KOPT-K1 (cell line): ENCODE data around the gene ENTPD6.

Experiments
- H3K27ac ChIP-seq: fragments of 200-600 bp; sonication (generic); 2 replicates; pipeline ENCODE4 v1.5.1; 2016; ENCODE audit warnings: antibody characterized with exemption, mild to moderate bottlenecking, low read depth, low read length; ENCODE audit not compliant: poor library complexity, severe bottlenecking
- H3K36me3 ChIP-seq: fragments of 200-600 bp; sonication (generic); 2 replicates; pipeline ENCODE4 v1.5.1; 2017; ENCODE audit warnings: antibody characterized with exemption, mild to moderate bottlenecking, low read length, moderate library complexity; ENCODE audit not compliant: insufficient read depth
- H3K9me3 ChIP-seq: fragments of 200-600 bp; sonication (generic); 2 replicates; pipeline ENCODE4 v1.5.1; 2017; ENCODE audit warnings: antibody characterized with exemption, low read length, mild to moderate bottlenecking; ENCODE audit not compliant: insufficient read depth, poor library complexity, severe bottlenecking

The ENTPD6 gene

DNA sequence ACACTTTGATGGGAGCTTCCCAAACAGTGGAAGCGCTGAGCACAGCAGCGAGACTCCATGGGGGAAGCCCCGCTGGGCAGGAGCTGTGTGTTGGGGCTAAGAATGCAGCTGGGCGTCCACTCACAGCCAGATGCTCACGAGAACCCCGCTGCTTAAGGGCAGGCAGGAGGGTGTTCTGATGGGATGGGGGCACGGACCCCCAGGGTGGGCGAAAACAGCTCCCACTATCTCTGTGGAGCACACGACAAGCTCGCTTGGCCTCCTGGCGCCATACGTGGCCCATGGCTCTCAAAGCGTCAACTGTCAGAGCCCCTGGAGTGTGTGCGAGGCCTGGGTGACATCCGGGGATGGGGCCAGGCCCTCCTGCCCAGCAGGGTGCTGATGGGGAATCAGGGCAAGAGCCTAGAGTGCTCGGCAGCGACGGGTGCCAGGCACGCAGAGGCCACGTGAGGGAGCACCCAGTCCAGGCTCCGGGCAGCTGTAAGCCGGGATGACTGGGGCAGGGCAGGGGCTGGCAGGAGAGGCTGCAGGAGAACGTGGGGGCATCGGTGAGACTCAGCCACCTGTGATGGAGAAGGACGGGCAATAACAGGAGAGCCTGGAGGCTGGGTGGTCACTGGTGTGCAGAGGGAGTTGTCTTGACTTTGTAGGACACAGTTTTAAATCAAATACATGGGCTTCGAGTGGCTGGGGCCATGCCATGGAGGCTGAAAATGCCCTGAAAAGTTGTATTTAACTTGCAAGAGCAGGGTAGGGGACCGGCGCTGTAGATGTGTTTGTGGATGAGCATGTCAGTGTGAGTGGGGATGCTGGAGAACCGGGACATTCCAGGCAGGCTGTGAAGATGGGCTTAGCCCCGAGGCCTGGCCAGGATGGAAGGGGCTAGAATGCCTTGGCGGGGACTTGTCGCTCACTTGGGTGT is 79.6 kb downstream of the ENTPD6 start:
- Histone ChIP-seq H3K36me3 (peaks cover 95% of the 10 kb centered on the region), H3K27ac (no peak overlapping the region), H3K9me3 (no peaks in the 10 kb centered on the region)

- Histone ChIP-seq H3K36me3 (peaks cover 95% of the 10 kb centered on the region), H3K27ac (no peak overlapping the region), H3K9me3 (no peaks in the 10 kb centered on the region)
Measured at GRCh38 chr20:25275813-25276532, 80.5 kb downstream of the ENTPD6 start.
